Activated CD4-positive, alpha-beta T cell treated with anti-CD3 and anti-CD28 coated beads, Interleukin-2, amount 50 U/mL, for 4 hours (primary cell): Measurements from ENCODE around the gene LIME1.
"Not testable (repeated sequence)": the region's sequence is repeated elsewhere in the genome, so short reads cannot be mapped to it uniquely, and the experiment has no call there.

Source experiments
- DNase-seq, 2 experiments: peaks; one replicate each; pipeline ENCODE4 v3.0.0-alpha.2; 2020

Gene LIME1

GRCh38 chr20:63775096-63775978 is 38.9 kb downstream of the LIME1 start:
- DNase-seq, result no peak

- not testable (repeated sequence) for DNase-seq
These were observed 40.4 kb downstream of the LIME1 start for GRCh38 chr20:63776875-63777274.

DNA sequence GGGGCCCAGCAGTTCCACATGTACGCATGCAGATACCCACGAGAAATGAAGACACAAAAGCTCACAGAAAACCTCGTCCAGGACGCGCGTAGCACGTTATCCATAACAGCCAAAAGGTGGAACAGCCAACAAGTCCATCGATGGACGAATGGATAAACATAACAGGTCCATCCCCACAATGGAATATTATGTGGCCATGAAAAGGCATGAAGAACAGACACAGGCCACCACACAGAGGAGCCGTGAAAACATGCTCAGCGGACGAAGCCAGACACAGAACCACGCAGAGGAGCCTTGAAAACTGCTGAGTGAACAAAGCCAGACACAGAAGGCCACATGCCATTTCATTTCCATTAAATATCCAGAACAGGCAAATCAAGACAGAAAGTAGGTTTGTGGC is 41.1 kb downstream of the LIME1 start:
- DNase-seq, result no peak

DNA sequence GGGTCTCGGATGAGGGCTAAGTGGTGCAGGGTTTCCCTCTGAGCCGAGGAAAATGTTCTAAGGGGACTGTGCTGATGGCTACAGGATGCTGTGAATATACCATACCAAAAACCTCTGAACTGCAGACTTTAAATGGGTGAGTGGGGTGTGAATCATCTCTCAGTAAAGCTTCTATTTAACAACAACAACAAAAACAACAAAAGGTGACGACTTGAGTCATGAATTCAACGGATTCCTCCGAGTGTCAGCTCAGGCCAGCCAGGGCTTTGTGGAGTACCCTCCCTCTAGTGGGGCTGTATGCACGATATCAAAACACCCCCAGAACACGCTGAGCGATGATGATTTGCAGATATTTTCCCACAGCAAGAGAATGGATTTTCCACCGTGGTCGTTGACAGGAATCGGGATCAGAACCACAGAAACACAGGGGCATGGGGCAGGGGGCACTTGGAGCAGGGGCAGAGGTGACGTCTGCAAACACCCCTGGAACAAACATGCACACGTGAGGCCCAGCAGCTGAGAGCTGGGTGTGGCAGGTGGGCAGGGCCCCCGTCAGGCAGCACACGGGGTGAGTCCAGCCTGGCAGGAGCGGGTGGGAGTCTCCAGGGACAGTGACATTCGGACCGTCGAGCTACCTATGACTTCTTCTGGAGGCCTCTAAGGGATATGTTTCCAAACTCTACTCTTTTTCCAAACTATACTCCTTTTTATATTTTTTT is 41.7 kb downstream of the LIME1 start:
- DNase-seq, result no peak

- no peak for DNase-seq
These were observed 42.4 kb downstream of the LIME1 start for GRCh38 chr20:63778857-63779256.

- no peak for DNase-seq
These were observed 44.7 kb downstream of the LIME1 start for GRCh38 chr20:63781181-63781580.

DNA sequence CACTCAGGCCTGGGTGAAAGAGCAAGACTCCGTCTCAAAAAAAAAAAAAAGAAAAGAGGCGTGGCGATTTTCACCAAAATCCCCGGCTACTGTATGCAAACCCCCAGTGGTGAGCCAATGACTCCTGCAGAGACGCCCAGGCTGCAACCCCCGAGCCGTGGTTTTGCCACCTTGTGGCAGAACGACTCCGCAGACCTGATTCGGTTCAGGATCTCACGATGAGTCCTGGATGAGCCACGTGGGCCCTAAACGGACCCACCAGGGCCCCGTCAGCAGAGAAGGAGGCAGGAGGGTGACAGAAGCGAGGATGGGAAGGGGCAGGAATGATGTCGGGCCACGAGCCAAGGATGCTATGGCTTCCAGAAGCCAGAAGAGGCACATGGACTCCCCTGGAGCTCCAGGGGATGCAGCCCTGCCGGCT is 45.6 kb downstream of the LIME1 start:
- peak; percentile 11 for DNase-seq

DNA sequence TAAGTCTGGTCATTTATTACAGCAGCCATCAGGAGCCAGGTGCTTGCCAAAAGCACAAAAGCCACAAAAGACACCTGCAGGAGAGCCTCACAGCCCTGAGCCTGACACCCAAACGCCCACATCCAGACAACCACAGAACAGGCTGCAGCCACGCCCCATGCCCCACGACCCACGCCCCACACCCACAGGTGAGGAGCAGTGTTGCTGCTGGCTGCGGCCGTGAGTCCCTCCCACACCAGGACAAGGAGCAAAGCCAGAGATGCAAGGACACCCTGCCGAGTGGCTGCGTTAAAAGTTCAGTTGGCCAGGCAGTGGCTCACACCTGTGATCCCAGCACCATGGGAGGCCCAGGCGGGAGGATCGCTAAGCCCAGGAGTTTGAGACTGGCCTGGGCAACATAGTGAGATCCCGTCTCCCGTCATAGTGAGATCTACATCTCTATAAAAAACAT is 46.1 kb downstream of the LIME1 start:
- DNase-seq, result peak; percentile 35 to 41

- no peak for DNase-seq
These were observed 47.5 kb downstream of the LIME1 start for GRCh38 chr20:63783970-63784369.

DNA sequence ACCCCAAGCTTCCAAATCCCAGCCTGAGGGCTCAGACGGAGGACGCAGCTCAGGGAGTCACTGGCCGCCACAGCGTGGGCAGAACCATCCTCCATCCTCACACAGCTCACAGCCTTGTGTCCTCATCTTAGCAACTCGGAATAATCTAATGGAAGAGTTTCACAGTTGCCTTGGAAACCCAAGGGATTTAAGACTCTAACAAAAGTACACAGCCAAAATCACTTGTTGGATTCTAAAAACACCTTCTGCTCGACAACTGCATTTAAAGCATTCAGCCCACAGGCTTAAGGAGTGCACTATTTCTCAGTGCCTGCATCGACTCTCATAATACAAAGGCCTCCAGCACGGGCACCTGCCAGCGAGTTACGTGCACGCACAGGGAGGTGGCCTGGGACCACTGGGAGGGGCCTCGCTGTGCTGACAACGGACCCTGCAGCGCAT is 49.2 kb downstream of the LIME1 start:
- no peak for DNase-seq

GRCh38 chr20:63787302-63787701 is 50.8 kb downstream of the LIME1 start:
- no peak for DNase-seq

DNA sequence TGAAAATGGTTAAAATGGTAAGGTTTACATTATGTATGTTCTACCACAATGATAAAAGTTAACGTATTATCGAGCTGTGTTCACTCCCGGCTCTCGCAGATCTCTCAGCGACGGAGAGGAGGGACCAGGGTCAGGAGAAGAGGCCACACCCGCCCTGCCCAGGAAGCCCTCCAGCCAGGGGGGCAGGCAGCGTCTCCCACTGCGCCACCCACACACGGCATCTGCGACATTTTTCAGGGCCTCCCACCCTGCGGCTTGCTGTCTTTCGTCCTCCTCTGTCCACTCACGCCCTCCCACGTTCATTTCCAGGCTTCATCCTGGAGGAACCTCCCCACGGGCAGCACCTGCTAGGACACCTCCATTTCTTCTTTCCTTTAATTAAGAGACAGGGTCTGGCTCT is 51.3 kb downstream of the LIME1 start:
- DNase-seq, result no peak
